Sigmoid colon (tissue), 4 donors: ENCODE data around the gene MAFF.

Experiments
- EP300 ChIP-seq, 4 donors: sonication (generic); formaldehyde crosslinking; IDR thresholded peaks; one replicate each; pipeline ENCODE4 v1.6.1; 2017; ENCODE audit warnings: antibody characterized with exemption in 4 of 4
- POLR2A ChIP-seq, 2 donors: fragments of 450-650 bp; IDR thresholded peaks; one replicate each; pipeline ENCODE4 v1.6.1; 2016; ENCODE audit warnings: antibody characterized with exemption in 2 of 2, mild to moderate bottlenecking in 2 of 2, moderate library complexity in 2 of 2
- TF ChIP-seq, protein P1 (sequence below), 4 experiments: fragments of 450-650 bp in 3 of 4; fragments of 200-600 bp in 1 of 4; IDR thresholded peaks; one replicate each; pipeline ENCODE4 v1.5.1; 2016 to 2019; ENCODE audit warnings: antibody characterized with exemption in 4 of 4, mild to moderate bottlenecking in 3 of 4, moderate library complexity in 2 of 4

DNA sequence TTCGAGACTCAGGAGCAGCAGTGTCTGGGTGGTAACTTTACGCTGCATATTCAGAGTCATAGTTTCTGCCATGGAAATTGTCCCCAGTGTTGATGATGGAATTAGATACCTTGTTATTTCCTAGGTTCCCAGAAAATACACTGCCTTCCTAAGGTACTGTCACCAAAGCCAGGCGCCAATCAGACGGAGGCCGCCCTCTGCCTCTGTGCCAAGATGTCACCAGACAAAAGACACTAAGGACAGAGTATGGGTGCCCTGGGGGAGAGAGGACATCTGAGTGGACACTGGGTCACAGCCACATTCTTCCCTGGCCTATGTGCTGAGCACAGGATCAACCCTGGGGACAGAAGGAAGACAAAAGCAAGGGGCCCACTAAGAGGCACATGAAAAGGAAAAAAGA is 31.3 kb upstream of the MAFF start:
- TF ChIP-seq, protein P1, sequence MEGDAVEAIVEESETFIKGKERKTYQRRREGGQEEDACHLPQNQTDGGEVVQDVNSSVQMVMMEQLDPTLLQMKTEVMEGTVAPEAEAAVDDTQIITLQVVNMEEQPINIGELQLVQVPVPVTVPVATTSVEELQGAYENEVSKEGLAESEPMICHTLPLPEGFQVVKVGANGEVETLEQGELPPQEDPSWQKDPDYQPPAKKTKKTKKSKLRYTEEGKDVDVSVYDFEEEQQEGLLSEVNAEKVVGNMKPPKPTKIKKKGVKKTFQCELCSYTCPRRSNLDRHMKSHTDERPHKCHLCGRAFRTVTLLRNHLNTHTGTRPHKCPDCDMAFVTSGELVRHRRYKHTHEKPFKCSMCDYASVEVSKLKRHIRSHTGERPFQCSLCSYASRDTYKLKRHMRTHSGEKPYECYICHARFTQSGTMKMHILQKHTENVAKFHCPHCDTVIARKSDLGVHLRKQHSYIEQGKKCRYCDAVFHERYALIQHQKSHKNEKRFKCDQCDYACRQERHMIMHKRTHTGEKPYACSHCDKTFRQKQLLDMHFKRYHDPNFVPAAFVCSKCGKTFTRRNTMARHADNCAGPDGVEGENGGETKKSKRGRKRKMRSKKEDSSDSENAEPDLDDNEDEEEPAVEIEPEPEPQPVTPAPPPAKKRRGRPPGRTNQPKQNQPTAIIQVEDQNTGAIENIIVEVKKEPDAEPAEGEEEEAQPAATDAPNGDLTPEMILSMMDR (IDR thresholded peaks at IDR 0.05), result no peak
- no peak for TF ChIP-seq POLR2A (IDR thresholded peaks at IDR 0.05)
- no peak for TF ChIP-seq EP300 (IDR thresholded peaks at IDR 0.05)
